H1 (cell line): ENCODE data around the gene LIFR. TPM values are rescaled to one million over a fixed set of nuclear protein-coding genes. Genes with fewer than 3 reads are reported as not detected.

Experiments
- microRNA-seq, 2 experiments: library from miRNA; unstranded; fragments of <30 nt; microRNA quantifications; one replicate each; pipeline versions ENCODE4 to v1.2.0, GENCODE V29; 2016 to 2020; ENCODE audit warnings: borderline microRNAs expressed in 2 of 2, borderline number of aligned reads in 2 of 2, borderline replicate concordance in 1 of 2
- polyA plus RNA-seq, 7 experiments: library from polyadenylated mRNA; depleted of rRNA in 3 of 7; stranded (reverse) in 5 of 7; unstranded in 2 of 7; fragments of >200 nt in 5 of 7; fragments of 200-250 nt in 2 of 7; gene quantifications; 1 replicate in 5 of 7; 2 replicates in 1 of 7; 4 replicates in 1 of 7; pipeline versions ENCODE4 v1.2.1 to v1.2.3, GENCODE V29; 2011 to 2013; ENCODE audit warnings: missing spikeins in 2 of 7, mixed read lengths in 2 of 7
- small RNA-seq: library from polyadenylated mRNA; stranded (forward); fragments of <200 nt; extraction: miRNeasy Mini kit (QIAGEN cat#:217004); gene quantifications from one replicate; pipeline ENCODE3, GENCODE V24; 2013; ENCODE audit not compliant: insufficient read depth
- total RNA-seq: library from RNA; stranded (reverse); fragmentation: NEBNext Ultra II Directional; extraction: Animal tissue kit (Norgen Biotek cat#: 25700); gene quantifications from 2 replicates; pipeline ENCODE4 v1.2.1, GENCODE V29; 2021

LIFR gene
- total and polyA plus RNA-seq, 2 of the 8 experiments (the other 6 are each of a cell fraction or from before 2014, with no cell fraction given): 2.0 to 18.9 TPM

Small RNA genes lying within 50 kb of the gene (microRNA-seq; reads per million reads assigned to microRNA genes)
- 0 reads per million in 2 experiments for gene MIR3650

Small RNA genes lying within 50 kb of the gene (small RNA-seq; reads per million reads assigned to genes)
- gene AC091839.1 (0.51 reads per million), gene MIR3650 (not detected)
